ENCODE measurements around the gene PGS1.

GRCh38 chr17:78441271-78441971, 63.0 kb downstream of the PGS1 start:
- TF ChIP-seq, protein P1, sequence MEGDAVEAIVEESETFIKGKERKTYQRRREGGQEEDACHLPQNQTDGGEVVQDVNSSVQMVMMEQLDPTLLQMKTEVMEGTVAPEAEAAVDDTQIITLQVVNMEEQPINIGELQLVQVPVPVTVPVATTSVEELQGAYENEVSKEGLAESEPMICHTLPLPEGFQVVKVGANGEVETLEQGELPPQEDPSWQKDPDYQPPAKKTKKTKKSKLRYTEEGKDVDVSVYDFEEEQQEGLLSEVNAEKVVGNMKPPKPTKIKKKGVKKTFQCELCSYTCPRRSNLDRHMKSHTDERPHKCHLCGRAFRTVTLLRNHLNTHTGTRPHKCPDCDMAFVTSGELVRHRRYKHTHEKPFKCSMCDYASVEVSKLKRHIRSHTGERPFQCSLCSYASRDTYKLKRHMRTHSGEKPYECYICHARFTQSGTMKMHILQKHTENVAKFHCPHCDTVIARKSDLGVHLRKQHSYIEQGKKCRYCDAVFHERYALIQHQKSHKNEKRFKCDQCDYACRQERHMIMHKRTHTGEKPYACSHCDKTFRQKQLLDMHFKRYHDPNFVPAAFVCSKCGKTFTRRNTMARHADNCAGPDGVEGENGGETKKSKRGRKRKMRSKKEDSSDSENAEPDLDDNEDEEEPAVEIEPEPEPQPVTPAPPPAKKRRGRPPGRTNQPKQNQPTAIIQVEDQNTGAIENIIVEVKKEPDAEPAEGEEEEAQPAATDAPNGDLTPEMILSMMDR (IDR thresholded peaks at IDR 0.05 in 2 of 3, conservative IDR thresholded peaks at IDR 0.05 in 1 of 3; ENCODE audit: control insufficient read depth in 2 of 3, extremely low read depth in 1 of 3, insufficient read depth in 1 of 3, low read depth in 3 of 3, low read length in 3 of 3) = no peak
- TF ChIP-seq, protein P2, sequence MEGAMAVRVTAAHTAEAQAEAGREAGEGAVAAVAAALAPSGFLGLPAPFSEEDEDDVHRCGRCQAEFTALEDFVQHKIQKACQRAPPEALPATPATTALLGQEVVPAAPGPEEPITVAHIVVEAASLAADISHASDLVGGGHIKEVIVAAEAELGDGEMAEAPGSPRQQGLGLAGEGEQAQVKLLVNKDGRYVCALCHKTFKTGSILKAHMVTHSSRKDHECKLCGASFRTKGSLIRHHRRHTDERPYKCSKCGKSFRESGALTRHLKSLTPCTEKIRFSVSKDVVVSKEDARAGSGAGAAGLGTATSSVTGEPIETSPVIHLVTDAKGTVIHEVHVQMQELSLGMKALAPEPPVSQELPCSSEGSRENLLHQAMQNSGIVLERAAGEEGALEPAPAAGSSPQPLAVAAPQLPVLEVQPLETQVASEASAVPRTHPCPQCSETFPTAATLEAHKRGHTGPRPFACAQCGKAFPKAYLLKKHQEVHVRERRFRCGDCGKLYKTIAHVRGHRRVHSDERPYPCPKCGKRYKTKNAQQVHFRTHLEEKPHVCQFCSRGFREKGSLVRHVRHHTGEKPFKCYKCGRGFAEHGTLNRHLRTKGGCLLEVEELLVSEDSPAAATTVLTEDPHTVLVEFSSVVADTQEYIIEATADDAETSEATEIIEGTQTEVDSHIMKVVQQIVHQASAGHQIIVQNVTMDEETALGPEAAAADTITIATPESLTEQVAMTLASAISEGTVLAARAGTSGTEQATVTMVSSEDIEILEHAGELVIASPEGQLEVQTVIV (IDR thresholded peaks at IDR 0.05; ENCODE audit: borderline replicate concordance, partially characterized antibody) = no peak
